SKM-1 treated with dmso at 0.1 percent for 144 hours (cell line): Measurements from ENCODE around the gene BORCS8.

Source experiments
- DNase-seq: peaks from one replicate; lab custom pipeline; 2025; ENCODE audit not compliant: unreplicated experiment; lab: John Stamatoyannopoulos, UW

BORCS8 gene

GRCh38 chr19:19214159-19214490 lies 22.2 kb upstream of the BORCS8 start:
- no peak for DNase-seq

- no peak for DNase-seq
These were observed 21.6 kb upstream of the BORCS8 start for GRCh38 chr19:19213426-19214158.

- no peak for DNase-seq
These were observed 21.0 kb upstream of the BORCS8 start for GRCh38 chr19:19212916-19213315.

- DNase-seq: no peak
These were observed 19.8 kb upstream of the BORCS8 start, which contains the start of gene NCAN for GRCh38 chr19:19211499-19212420. Gene NCAN (plus strand): TSS chr19:19211958. CDS start chr19:19216954, 4,996 bp downstream.

DNA sequence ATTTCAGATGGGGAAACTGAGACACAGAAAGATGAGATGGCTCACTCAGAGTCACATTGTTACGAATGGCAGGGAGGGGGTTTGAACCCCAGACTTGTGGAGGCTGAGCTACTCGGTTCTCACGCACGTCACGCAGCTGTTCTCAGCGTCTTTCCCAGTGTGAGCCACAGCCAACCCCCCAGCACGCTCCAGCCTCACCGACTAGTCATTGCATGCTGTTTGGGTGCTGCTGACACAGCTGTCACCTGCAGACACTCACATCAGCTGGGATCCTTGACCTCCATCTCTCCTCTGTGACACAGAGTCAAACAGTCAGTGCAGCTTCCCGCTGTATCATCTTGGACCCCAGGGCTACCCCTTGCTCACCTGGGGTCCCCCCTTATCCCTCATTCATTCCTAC lies 17.4 kb upstream of the BORCS8 start:
- DNase-seq: no peak

DNA sequence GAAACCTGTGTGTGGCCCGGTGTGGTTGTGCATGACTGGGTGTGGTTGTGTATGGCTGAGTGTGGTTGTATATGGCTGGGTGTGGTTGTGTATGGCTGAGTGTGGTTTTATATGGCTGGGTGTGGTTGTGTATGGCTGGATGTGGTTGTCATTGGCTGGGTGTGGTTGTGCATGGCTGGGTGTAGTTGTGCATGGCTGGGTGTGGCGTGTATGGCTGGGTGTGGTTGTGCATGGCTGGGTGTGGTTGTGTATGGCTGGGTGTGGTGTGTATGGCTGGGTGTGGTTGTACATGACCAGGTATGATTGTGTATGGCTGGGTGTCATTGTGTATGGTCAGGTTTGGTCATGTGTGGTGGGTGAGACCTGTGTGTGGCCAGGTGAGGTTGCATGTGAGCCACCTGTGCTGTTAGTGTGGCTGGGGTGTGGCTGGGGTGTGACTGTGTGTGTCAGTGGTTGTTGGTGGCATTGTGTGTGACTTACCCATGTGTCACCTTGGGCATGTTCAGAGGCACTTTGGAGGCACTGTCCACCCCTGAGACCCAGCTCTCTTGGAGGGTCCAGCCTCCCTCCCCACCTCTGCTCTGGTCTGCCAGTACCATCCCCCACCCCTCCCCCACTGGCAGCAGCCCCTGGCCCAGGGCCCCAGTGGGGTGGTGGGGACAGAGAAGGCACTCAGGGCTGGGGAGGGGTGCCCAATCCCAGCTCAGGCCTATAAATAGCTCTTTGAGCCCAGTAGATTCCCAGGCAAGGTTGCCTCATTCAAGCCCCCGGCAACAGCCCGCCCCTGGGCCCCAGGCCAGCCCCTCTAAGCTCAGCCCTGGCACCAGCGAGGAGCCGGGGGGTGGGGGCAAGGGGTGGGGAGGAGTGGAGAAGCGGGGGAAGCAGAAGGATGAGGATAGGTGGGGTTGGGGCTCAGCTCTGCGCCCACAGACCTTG lies 16.0 kb upstream of the BORCS8 start:
- no peak for DNase-seq

GRCh38 chr19:19206938-19207337 lies 15.0 kb upstream of the BORCS8 start:
- DNase-seq: no peak

DNA sequence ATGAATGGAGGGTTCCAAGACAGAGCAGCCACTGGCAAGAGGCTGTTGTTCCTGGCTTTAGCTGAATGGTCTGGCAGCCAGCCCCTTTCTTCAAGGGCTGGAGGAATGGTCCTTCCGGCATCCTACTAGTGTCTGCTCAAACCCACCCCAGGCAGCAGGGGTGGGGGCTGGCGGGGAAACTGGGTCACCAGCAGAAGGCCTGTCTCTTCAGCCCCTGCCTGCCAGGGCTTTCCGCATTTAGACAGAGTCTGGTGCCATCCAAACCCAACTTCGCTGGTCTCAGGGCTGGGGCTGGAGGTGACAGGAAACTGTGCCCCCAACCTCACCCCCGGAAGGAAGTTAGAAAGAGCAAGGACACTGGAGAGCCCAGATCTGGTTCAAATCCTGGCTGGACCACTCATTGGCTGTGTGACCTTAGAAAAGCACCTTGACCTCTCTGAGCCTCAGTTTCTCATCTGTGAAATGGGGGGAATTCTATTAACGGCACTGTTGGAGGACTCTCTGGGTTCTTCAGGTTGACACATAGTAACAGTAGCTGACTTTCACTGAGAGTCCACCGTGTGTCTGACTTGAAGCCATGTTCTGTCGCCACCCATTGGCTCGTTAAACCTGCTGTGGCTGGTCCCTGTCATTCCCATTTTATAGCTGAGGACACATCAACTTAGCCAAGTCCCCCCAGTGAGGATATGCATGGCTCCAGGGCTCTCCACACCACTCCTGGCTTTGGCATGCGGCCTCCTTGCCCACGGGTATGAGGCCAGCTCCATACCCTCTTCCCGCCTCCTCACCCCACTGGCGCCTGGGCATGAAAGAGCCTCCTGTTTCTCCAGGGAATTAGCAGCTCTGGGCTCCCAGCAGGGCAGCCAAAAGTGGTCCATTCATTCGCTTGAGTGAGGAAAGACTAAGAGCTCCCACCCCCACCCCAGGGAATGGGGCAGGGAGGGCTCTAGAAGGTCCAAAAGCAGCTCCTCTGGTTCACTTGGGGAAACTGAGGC lies 13.8 kb upstream of the BORCS8 start:
- DNase-seq: no peak

- no peak for DNase-seq
These were observed 12.2 kb upstream of the BORCS8 start for GRCh38 chr19:19204181-19204580.

GRCh38 chr19:19203012-19203856 lies 11.3 kb upstream of the BORCS8 start, which contains the start of gene NR2C2AP:
Gene NR2C2AP (minus strand): TSS chr19:19203414. CDS start chr19:19203060, 354 bp downstream.
- DNase-seq: peak; percentile 89

DNA sequence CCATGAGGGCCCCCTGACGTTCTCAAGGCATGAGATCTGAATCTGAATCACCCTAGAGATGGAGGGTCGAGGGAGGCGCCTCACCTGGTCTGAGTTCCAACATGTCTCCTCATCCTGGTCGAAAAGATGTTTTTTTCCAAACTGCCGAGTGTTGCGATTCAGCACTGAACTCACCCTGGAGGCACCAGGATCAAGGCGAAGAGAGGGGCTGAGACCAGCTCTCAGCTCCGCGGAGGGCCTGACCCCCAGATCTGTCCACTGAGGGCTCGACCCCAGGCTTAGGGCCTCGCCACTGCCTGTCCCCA lies 10.7 kb upstream of the BORCS8 start:
- DNase-seq: no peak

DNA sequence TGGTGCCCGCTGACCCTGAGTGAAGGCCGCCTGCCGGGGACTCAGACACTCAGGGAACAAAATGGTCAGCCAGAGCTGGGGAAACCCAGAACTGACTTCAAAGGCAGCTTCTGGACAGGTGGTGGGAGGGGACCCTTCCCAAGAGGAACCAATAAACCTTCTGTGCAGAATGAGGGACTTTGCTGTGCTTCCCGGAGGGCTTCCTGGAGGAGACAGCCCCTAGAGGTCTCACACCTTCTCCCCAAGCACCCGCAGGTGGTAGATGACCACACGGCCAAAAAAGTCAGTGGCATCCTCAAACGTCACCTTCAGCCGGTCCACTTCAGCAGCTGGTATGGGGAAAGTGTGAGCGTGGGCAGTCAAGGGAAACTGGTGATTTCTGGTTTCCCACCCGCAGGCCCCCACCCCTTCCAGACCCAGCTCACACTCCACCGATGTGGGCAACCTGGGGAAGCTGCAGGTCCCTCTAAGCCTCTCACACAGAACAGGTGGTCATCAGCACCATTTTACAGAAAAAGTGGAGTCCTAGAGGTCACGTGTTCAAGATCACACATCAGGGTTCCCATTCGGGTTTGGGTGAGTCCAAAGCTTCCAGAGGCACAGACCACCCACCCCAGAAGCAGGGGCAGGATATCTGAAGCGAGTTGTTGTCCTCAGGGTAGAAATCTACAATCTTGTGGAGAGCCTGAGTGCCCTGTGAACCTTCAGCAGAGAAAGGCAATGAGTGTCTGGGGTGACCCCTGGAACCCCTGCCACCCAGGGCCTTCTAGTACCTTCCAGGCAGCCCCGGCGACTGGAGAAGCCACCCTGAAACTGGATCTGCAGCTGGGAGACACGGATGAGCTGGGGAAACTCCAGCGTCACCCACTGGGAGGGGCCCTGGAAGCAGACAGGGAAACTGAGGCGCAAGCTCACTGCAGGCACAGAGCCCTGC lies 10.0 kb upstream of the BORCS8 start:
- no peak for DNase-seq

- DNase-seq: no peak
These were observed 2.0 kb upstream of the BORCS8 start for GRCh38 chr19:19193926-19194325.

- no peak for DNase-seq
These were observed 1.0 kb upstream of the BORCS8 start for GRCh38 chr19:19192910-19193423.

- DNase-seq: no peak
These were observed 229 bp downstream of the BORCS8 start for GRCh38 chr19:19191768-19192077.

DNA sequence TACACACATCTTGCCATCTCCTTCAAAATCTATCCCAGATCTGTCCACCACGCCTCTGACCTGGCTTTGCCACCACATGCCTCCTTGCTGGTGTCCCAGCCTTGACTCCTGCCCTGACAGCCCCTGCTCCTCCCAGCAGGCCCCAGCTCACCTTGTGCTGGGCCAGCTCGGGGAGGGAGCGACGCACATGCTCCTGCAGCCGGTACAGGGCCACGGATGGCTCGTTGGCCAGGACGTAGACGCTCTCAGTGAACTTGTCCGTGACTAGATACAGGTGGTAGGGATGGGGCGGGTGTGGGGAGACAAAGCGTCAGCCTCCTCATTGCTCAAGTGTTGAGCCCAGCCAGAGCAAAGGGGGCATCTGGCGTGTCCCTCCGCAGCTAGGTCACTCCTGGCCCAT lies 5.2 kb downstream of the BORCS8 start:
- DNase-seq: no peak

DNA sequence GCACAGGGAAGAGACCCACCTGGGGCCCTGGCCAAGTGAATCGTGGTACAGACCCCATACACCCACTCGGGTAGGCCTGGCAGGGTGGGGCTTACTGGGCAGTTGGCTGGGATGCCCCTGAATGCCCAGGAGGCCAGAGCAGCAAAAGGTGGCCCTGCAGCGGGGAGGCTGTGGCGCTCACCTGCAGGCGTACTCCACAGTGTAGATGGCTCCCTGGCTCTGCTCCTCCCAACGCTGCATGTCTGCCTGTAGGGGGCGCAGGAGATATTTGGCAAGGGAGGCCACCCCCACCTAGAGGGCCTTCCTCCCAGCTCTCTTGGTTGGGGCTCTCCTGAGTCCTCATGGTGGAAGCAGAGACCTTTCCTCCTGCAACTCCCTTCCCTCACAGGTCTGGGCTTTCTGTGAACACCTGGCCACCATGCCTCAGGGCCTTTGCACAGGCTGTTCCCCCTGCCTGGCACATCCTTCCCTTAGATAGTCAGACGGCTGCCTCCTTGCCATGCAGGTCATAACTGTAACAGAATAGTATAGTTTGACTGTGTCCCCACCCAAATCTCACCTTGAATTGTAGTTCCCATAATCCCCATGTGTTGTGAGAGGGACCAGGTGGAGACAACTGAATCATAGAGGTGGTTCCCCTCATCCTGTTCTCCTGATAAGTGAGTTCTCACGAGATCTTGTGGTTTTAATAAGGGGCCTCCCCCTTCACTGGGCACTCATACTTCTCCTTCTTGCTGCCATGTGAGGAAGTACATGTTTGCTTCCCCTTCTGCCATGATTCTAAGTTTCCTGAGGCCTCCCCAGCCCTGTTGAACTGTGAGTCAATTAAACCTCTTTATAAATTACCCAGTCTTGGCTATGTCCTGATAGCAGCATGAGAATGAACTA lies 5.9 kb downstream of the BORCS8 start:
- peak; percentile 98 for DNase-seq
